ENCODE measurements around the gene RNF8. TPM values are rescaled to one million over a fixed set of nuclear protein-coding genes. Genes with fewer than 3 reads are reported as not detected.
"Not testable (repeated sequence)": the region's sequence is repeated elsewhere in the genome, so short reads cannot be mapped to it uniquely, and the experiment has no call there.

Gene RNF8
- total RNA-seq, 2 experiments from 2014 or later: 20.6 to 23.8 TPM

- CTCF ChIA-PET: no interaction called here
These were observed 9.5 kb upstream of the RNF8 start for GRCh38 chr6:37344308-37344707.

GRCh38 chr6:37345804-37346203 lies 8.0 kb upstream of the RNF8 start:
- H3K4me3 Mint-ChIP-seq; H3K9me3 Mint-ChIP-seq (ENCODE audit: low read depth); H3K27me3 Mint-ChIP-seq; intact Hi-C loops (cut with DNase I, micrococcal nuclease); DNase-seq; ATAC-seq; CTCF ChIA-PET; H3K36me3 Mint-ChIP-seq (ENCODE audit: low read depth); H3K27ac Mint-ChIP-seq; POLR2A ChIA-PET; H3K4me1 Mint-ChIP-seq: not testable (repeated sequence)

More at GRCh38 chr6:37344308-37344707, 9.5 kb upstream of the RNF8 start:
- POLR2A ChIA-PET: no interaction called here
- no peaks in the 10 kb centered on the region for H3K4me1 Mint-ChIP-seq
- no peaks in the 10 kb centered on the region for H3K9me3 Mint-ChIP-seq (ENCODE audit: low read depth)
- ATAC-seq (no peak), DNase-seq (no peak)
- H3K27me3 Mint-ChIP-seq: peaks cover 5% of the 10 kb centered on the region
- intact Hi-C loops (cut with DNase I, micrococcal nuclease): no loop called here
- no peak overlapping the region for H3K4me3 Mint-ChIP-seq
- H3K36me3 Mint-ChIP-seq (ENCODE audit: low read depth): no peaks in the 10 kb centered on the region
- no peak overlapping the region for H3K27ac Mint-ChIP-seq

- H3K4me1 Mint-ChIP-seq: no peaks in the 10 kb centered on the region
- ATAC-seq: no peak
- H3K4me3 Mint-ChIP-seq: no peak overlapping the region
- no peak for DNase-seq
- H3K36me3 Mint-ChIP-seq (ENCODE audit: low read depth): no peaks in the 10 kb centered on the region
- POLR2A ChIA-PET: no interaction called here
- CTCF ChIA-PET: no interaction called here
- intact Hi-C loops (cut with DNase I, micrococcal nuclease): no loop called here
- H3K27ac Mint-ChIP-seq: no peak overlapping the region
- H3K9me3 Mint-ChIP-seq (ENCODE audit: low read depth): no peaks in the 10 kb centered on the region
- peaks cover 5% of the 10 kb centered on the region for H3K27me3 Mint-ChIP-seq
These were observed 6.6 kb upstream of the RNF8 start for GRCh38 chr6:37347177-37347576.

- Mint-ChIP-seq H3K9me3 (ENCODE audit: low read depth) (no peaks in the 10 kb centered on the region), H3K4me1 (no peaks in the 10 kb centered on the region), H3K4me3 (no peak overlapping the region), H3K27ac (no peak overlapping the region), H3K36me3 (ENCODE audit: low read depth) (no peaks in the 10 kb centered on the region), H3K27me3 (peaks cover 5% of the 10 kb centered on the region)
- DNase-seq (no peak), ATAC-seq (no peak)
- ChIA-PET CTCF (no interaction called here), POLR2A (no interaction called here)
- intact Hi-C loops (cut with DNase I, micrococcal nuclease): no loop called here
These were observed 6.1 kb upstream of the RNF8 start for GRCh38 chr6:37347670-37348111.

- DNase-seq (no peak), ATAC-seq (no peak)
- Mint-ChIP-seq H3K9me3 (ENCODE audit: low read depth) (no peaks in the 10 kb centered on the region), H3K4me1 (peaks cover 19% of the 10 kb centered on the region), H3K27ac (no peak overlapping the region), H3K36me3 (ENCODE audit: low read depth) (no peaks in the 10 kb centered on the region), H3K27me3 (peaks cover 3% of the 10 kb centered on the region), H3K4me3 (no peak overlapping the region)
- POLR2A ChIA-PET: no interaction called here
- intact Hi-C loops (cut with DNase I, micrococcal nuclease): no loop called here
- CTCF ChIA-PET: no interaction called here
These were observed 2.8 kb upstream of the RNF8 start for GRCh38 chr6:37351027-37351426.

- POLR2A ChIA-PET: no interaction called here
- DNase-seq: no peak
- no peaks in the 10 kb centered on the region for H3K27me3 Mint-ChIP-seq
- CTCF ChIA-PET: no interaction called here
- no peaks in the 10 kb centered on the region for H3K9me3 Mint-ChIP-seq (ENCODE audit: low read depth)
- no peaks in the 10 kb centered on the region for H3K36me3 Mint-ChIP-seq (ENCODE audit: low read depth)
- peaks cover 20% of the 10 kb centered on the region for H3K4me1 Mint-ChIP-seq
- peak overlapping the region; percentile 8 for H3K4me3 Mint-ChIP-seq
- ATAC-seq: no peak
- H3K27ac Mint-ChIP-seq: no peak overlapping the region
- intact Hi-C loops (cut with DNase I, micrococcal nuclease): no loop called here
These were observed 1.4 kb upstream of the RNF8 start for GRCh38 chr6:37352384-37352783.

GRCh38 chr6:37354526-37355384 lies 972 bp downstream of the RNF8 start:
- Mint-ChIP-seq H3K27me3 (no peaks in the 10 kb centered on the region), H3K4me1 (peaks cover 20% of the 10 kb centered on the region), H3K36me3 (ENCODE audit: low read depth) (peaks cover under 1% of the 10 kb centered on the region), H3K27ac (peak overlapping the region; percentile 84), H3K4me3 (peak overlapping the region; percentile 92), H3K9me3 (ENCODE audit: low read depth) (no peaks in the 10 kb centered on the region)
- ATAC-seq (peak; percentile 6), DNase-seq (peak; percentile 51)
- CTCF ChIA-PET: interaction anchor here (0.6 to 1.8 kb wide), 6 partner anchors 22 to 924 kb away, joined by 3 to 6 read pairs (median 3); no protein-coding TSS in a partner anchor
- intact Hi-C loops (cut with DNase I, micrococcal nuclease): loop anchor here in 1 of 2 experiments (1.0 kb wide), 1 partner anchor 79 kb away; the partner anchor contains the start of gene CMTR1
- POLR2A ChIA-PET: interaction anchor here (0.6 to 1.2 kb wide), 2 partner anchors 79 to 472 kb away, joined by 3 to 4 read pairs; no protein-coding TSS in a partner anchor

GRCh38 chr6:37357288-37357687 lies 3.5 kb downstream of the RNF8 start:
- Mint-ChIP-seq H3K9me3 (ENCODE audit: low read depth) (no peaks in the 10 kb centered on the region), H3K27me3 (no peaks in the 10 kb centered on the region), H3K4me1 (peaks cover 20% of the 10 kb centered on the region), H3K36me3 (ENCODE audit: low read depth) (peaks cover 10% of the 10 kb centered on the region), H3K4me3 (no peak overlapping the region), H3K27ac (no peak overlapping the region)
- ATAC-seq (no peak), DNase-seq (no peak)
- ChIA-PET CTCF (interaction anchor here (0.9 to 1.9 kb wide), 3 partner anchors 8 to 32 kb away, joined by 3 to 11 read pairs (median 4); no protein-coding TSS in a partner anchor), POLR2A (no interaction called here)
- intact Hi-C loops (cut with DNase I, micrococcal nuclease): no loop called here

- intact Hi-C loops (cut with DNase I, micrococcal nuclease): no loop called here
- DNase-seq (no peak), ATAC-seq (no peak)
- Mint-ChIP-seq H3K36me3 (ENCODE audit: low read depth) (peaks cover 11% of the 10 kb centered on the region), H3K4me1 (peaks cover 20% of the 10 kb centered on the region), H3K27ac (no peak overlapping the region), H3K27me3 (no peaks in the 10 kb centered on the region), H3K4me3 (no peak overlapping the region), H3K9me3 (ENCODE audit: low read depth) (no peaks in the 10 kb centered on the region)
- POLR2A ChIA-PET: no interaction called here
- CTCF ChIA-PET: interaction anchor here (0.9 to 1.9 kb wide), 2 partner anchors 24 to 33 kb away, joined by 3 to 11 read pairs; no protein-coding TSS in a partner anchor
These were observed 4.1 kb downstream of the RNF8 start for GRCh38 chr6:37357860-37358259.

GRCh38 chr6:37359039-37359438 lies 5.3 kb downstream of the RNF8 start:
- Mint-ChIP-seq H3K4me3 (no peak overlapping the region), H3K27me3 (no peaks in the 10 kb centered on the region), H3K27ac (no peak overlapping the region), H3K9me3 (ENCODE audit: low read depth) (no peaks in the 10 kb centered on the region), H3K36me3 (ENCODE audit: low read depth) (peaks cover 19% of the 10 kb centered on the region), H3K4me1 (peaks cover 14% of the 10 kb centered on the region)
- intact Hi-C loops (cut with DNase I, micrococcal nuclease): no loop called here
- ChIA-PET CTCF (interaction anchor here (1.7 kb wide), 1 partner anchor 33 kb away, joined by 4 read pairs; no protein-coding TSS in a partner anchor), POLR2A (interaction anchor here (0.7 kb wide), 1 partner anchor 344 kb away, joined by 8 read pairs; no protein-coding TSS in a partner anchor)
- ATAC-seq: no peak
- DNase-seq: no peak

- Mint-ChIP-seq H3K36me3 (ENCODE audit: low read depth) (peaks cover 21% of the 10 kb centered on the region), H3K9me3 (ENCODE audit: low read depth) (no peaks in the 10 kb centered on the region), H3K4me3 (no peak overlapping the region), H3K4me1 (no peaks in the 10 kb centered on the region), H3K27me3 (no peaks in the 10 kb centered on the region), H3K27ac (no peak overlapping the region)
- POLR2A ChIA-PET: no interaction called here
- DNase-seq (no peak), ATAC-seq (no peak)
- CTCF ChIA-PET: interaction anchor here (0.6 to 1.7 kb wide), 8 partner anchors 9 to 1500 kb away, joined by 3 to 7 read pairs (median 4); no protein-coding TSS in a partner anchor
- intact Hi-C loops (cut with DNase I, micrococcal nuclease): no loop called here
These were observed 8.5 kb downstream of the RNF8 start for GRCh38 chr6:37362101-37362828.

Data from activated CD4-positive, alpha-beta T cell treated with anti-CD3 and anti-CD28 coated beads for 36 hours (primary cell).